H1 (cell line): ENCODE results near the gene SERPINH1.

Experiments used
- BACH1 ChIP-seq: IDR thresholded peaks from 2 replicates; pipeline ENCODE4 v1.6.1; 2012; ENCODE audit warnings: low read length, improper control_type of control experiment
- CEBPB ChIP-seq: IDR thresholded peaks from 2 replicates; pipeline ENCODE4 v1.6.1; 2012; ENCODE audit warnings: low read depth, low read length
- CREB1 ChIP-seq: IDR thresholded peaks from 2 replicates; pipeline ENCODE4 v1.6.1; 2012; ENCODE audit warnings: inconsistent platforms
- CTCF ChIP-seq, 3 experiments: IDR thresholded peaks; 1 replicate in 2 of 3; 2 replicates in 1 of 3; pipeline versions ENCODE4 v1.5.1 to v1.6.1; 2011; ENCODE audit warnings: low read length in 3 of 3, mild to moderate bottlenecking in 3 of 3, inconsistent platforms in 2 of 3, low read depth in 1 of 3, moderate library complexity in 1 of 3; ENCODE audit not compliant: insufficient read depth in 1 of 3; ENCODE audit errors: control extremely low read depth in 1 of 3
- EZH2 ChIP-seq: fragments of 200-600 bp; sonication (generic); IDR thresholded peaks from 2 replicates; pipeline ENCODE4 v1.7.1; 2012; ENCODE audit warnings: low read depth, mild to moderate bottlenecking, moderate library complexity, low read length, inconsistent platforms; ENCODE audit not compliant: severe bottlenecking
- FOSL1 ChIP-seq: IDR thresholded peaks from 2 replicates; pipeline ENCODE4 v1.6.1; 2011; ENCODE audit warnings: mild to moderate bottlenecking, low read depth, low read length, moderate library complexity; ENCODE audit not compliant: insufficient read depth
- JUND ChIP-seq: IDR thresholded peaks from 2 replicates; pipeline ENCODE4 v1.6.1; 2011; ENCODE audit warnings: mild to moderate bottlenecking, improper control_type of control experiment, low read length
- POLR2A ChIP-seq, 2 experiments: IDR thresholded peaks; 1 replicate in 1 of 2; 2 replicates in 1 of 2; pipeline ENCODE4 v1.6.1; 2011; ENCODE audit warnings: low read depth in 2 of 2, low read length in 2 of 2, mild to moderate bottlenecking in 2 of 2; ENCODE audit errors: control extremely low read depth in 1 of 2
- TAF1 ChIP-seq: IDR thresholded peaks from 2 replicates; pipeline ENCODE4 v1.6.1; 2011; ENCODE audit warnings: mild to moderate bottlenecking, low read depth, low read length
- TCF12 ChIP-seq: IDR thresholded peaks from 2 replicates; pipeline ENCODE4 v1.6.1; 2011; ENCODE audit warnings: low read depth, mild to moderate bottlenecking, low read length
- ZNF274 ChIP-seq: IDR thresholded peaks from 2 replicates; pipeline ENCODE4 v1.7.0; 2012; ENCODE audit warnings: low read length, borderline replicate concordance; ENCODE audit errors: extremely low read depth
- TF ChIP-seq, protein P1 (sequence below): fragments of 300-600 bp; sonication (generic); IDR thresholded peaks from 2 replicates; pipeline ENCODE4 v1.7.1; 2012; ENCODE audit warnings: low read length, moderate library complexity, mild to moderate bottlenecking, inconsistent platforms; ENCODE audit not compliant: insufficient replicate concordance

DNA sequence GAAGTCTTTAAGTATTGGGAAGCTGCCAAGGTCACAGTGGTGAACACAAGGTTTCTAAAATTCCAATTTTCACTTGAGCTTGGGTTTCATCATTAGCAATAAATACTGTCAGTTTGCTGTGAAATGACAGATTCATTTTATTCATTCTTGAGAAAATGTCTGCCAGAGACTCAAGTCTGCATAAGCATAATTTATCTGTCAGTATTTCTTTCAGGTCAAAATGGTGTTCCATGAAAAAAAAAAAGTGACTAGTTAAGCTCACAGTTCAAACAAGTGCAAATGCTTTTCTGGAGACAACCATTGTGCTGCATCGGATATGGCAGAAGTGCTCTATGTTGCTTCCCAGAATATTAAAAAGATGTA is 28.2 kb upstream of the SERPINH1 start:
- no peak for TF ChIP-seq JUND
- TF ChIP-seq BACH1: no peak
- TF ChIP-seq CTCF (IDR thresholded peaks at IDR 0.05; ENCODE audit: control extremely low read depth in 1 of 3, insufficient read depth in 1 of 3, low read depth in 1 of 3, low read length in 3 of 3): no peak
- TF ChIP-seq POLR2A (IDR thresholded peaks at IDR 0.05; ENCODE audit: control extremely low read depth in 1 of 2, low read depth in 2 of 2, low read length in 2 of 2): no peak
- TF ChIP-seq FOSL1: no peak
- TF ChIP-seq TAF1: no peak
- no peak for TF ChIP-seq ZNF274
- TF ChIP-seq, protein P1, sequence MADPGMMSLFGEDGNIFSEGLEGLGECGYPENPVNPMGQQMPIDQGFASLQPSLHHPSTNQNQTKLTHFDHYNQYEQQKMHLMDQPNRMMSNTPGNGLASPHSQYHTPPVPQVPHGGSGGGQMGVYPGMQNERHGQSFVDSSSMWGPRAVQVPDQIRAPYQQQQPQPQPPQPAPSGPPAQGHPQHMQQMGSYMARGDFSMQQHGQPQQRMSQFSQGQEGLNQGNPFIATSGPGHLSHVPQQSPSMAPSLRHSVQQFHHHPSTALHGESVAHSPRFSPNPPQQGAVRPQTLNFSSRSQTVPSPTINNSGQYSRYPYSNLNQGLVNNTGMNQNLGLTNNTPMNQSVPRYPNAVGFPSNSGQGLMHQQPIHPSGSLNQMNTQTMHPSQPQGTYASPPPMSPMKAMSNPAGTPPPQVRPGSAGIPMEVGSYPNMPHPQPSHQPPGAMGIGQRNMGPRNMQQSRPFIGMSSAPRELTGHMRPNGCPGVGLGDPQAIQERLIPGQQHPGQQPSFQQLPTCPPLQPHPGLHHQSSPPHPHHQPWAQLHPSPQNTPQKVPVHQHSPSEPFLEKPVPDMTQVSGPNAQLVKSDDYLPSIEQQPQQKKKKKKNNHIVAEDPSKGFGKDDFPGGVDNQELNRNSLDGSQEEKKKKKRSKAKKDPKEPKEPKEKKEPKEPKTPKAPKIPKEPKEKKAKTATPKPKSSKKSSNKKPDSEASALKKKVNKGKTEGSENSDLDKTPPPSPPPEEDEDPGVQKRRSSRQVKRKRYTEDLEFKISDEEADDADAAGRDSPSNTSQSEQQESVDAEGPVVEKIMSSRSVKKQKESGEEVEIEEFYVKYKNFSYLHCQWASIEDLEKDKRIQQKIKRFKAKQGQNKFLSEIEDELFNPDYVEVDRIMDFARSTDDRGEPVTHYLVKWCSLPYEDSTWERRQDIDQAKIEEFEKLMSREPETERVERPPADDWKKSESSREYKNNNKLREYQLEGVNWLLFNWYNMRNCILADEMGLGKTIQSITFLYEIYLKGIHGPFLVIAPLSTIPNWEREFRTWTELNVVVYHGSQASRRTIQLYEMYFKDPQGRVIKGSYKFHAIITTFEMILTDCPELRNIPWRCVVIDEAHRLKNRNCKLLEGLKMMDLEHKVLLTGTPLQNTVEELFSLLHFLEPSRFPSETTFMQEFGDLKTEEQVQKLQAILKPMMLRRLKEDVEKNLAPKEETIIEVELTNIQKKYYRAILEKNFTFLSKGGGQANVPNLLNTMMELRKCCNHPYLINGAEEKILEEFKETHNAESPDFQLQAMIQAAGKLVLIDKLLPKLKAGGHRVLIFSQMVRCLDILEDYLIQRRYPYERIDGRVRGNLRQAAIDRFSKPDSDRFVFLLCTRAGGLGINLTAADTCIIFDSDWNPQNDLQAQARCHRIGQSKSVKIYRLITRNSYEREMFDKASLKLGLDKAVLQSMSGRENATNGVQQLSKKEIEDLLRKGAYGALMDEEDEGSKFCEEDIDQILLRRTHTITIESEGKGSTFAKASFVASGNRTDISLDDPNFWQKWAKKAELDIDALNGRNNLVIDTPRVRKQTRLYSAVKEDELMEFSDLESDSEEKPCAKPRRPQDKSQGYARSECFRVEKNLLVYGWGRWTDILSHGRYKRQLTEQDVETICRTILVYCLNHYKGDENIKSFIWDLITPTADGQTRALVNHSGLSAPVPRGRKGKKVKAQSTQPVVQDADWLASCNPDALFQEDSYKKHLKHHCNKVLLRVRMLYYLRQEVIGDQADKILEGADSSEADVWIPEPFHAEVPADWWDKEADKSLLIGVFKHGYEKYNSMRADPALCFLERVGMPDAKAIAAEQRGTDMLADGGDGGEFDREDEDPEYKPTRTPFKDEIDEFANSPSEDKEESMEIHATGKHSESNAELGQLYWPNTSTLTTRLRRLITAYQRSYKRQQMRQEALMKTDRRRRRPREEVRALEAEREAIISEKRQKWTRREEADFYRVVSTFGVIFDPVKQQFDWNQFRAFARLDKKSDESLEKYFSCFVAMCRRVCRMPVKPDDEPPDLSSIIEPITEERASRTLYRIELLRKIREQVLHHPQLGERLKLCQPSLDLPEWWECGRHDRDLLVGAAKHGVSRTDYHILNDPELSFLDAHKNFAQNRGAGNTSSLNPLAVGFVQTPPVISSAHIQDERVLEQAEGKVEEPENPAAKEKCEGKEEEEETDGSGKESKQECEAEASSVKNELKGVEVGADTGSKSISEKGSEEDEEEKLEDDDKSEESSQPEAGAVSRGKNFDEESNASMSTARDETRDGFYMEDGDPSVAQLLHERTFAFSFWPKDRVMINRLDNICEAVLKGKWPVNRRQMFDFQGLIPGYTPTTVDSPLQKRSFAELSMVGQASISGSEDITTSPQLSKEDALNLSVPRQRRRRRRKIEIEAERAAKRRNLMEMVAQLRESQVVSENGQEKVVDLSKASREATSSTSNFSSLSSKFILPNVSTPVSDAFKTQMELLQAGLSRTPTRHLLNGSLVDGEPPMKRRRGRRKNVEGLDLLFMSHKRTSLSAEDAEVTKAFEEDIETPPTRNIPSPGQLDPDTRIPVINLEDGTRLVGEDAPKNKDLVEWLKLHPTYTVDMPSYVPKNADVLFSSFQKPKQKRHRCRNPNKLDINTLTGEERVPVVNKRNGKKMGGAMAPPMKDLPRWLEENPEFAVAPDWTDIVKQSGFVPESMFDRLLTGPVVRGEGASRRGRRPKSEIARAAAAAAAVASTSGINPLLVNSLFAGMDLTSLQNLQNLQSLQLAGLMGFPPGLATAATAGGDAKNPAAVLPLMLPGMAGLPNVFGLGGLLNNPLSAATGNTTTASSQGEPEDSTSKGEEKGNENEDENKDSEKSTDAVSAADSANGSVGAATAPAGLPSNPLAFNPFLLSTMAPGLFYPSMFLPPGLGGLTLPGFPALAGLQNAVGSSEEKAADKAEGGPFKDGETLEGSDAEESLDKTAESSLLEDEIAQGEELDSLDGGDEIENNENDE: no peak
- no peak for TF ChIP-seq CEBPB
- no peak for TF ChIP-seq TCF12
- no peak for TF ChIP-seq EZH2
- TF ChIP-seq CREB1: no peak
